Measurements from ENCODE around the gene MFSD1. TPM values are rescaled to one million over a fixed set of nuclear protein-coding genes. Genes with fewer than 3 reads are reported as not detected.
"Not testable (repeated sequence)": the region's sequence is repeated elsewhere in the genome, so short reads cannot be mapped to it uniquely, and the experiment has no call there.

Gene MFSD1
- total RNA-seq, 1 experiment from 2014 or later, result 38.6 TPM

DNA sequence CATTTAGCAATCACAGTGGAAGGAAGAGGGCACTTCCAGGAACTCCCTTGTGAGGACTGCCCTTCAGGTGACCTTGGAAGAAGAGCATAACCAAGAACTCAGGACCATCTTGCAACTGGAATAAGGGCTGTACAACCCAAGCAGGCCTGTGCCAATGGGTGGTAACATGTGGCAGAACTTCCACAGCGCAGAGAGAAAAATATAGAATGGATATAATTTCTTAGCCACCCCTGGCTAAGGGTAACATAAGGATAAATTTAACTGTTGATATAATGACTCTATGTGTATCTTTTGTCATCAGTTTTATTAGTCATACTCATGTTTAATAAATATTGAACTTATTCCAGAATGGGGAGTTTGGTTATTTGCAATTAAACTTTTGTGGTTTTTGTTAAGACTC is 13.4 kb upstream of the MFSD1 start:
- Histone ChIP-seq H4K20me1 (ENCODE audit: insufficient read depth) (no peaks in the 10 kb centered on the region), H3F3A (ENCODE audit: insufficient read depth, low read depth) (peaks cover 30% of the 10 kb centered on the region), H3K4me1 (replicated peaks; ENCODE audit: insufficient read depth) (peaks cover 59% of the 10 kb centered on the region), H3K27ac (peak overlapping the region; percentile 57), H2AFZ (no peak overlapping the region), H3K36me3 (ENCODE audit: low read depth) (peaks cover 6% of the 10 kb centered on the region; the same call in 1 of the 2 replicates), H3K4me3 (no peak overlapping the region), H3K27me3 (ENCODE audit: insufficient read depth, low read depth) (no peaks in the 10 kb centered on the region), H3K9me2 (ENCODE audit: insufficient read depth) (no peaks in the 10 kb centered on the region), H3K79me2 (ENCODE audit: low read depth) (no peaks in the 10 kb centered on the region), H3K9me3 (ENCODE audit: insufficient read depth, low read depth) (peaks cover 27% of the 10 kb centered on the region), H3K4me2 (peak overlapping the region; percentile 0; the same call in 1 of the 2 replicates)
- POLR2A ChIA-PET (ENCODE audit: unreplicated experiment), result no interaction called here
- CTCF ChIA-PET, result interaction anchor here (1.1 to 2.0 kb wide), 3 partner anchors 17 to 129 kb away, joined by 3 to 53 read pairs (median 15); no protein-coding TSS in a partner anchor
- TF ChIP-seq CTCF (conservative IDR thresholded peaks at IDR 0.05) (no peak), EZH2 (IDR thresholded peaks at IDR 0.05; ENCODE audit: low read depth) (no peak)
- intact Hi-C loops (cut with micrococcal nuclease; ENCODE audit: unreplicated experiment), result no loop called here
- no TSS peak for BruUV-seq (replicated peaks)
- DNase-seq, result peak in 1 of 2 experiments; percentile 69

GRCh38 chr3:158789592-158789991 is 12.3 kb upstream of the MFSD1 start:
- ChIA-PET POLR2A (ENCODE audit: unreplicated experiment) (interaction anchor here (0.5 to 1.0 kb wide), 3 partner anchors 62 to 1211 kb away, joined by 3 to 4 read pairs (median 3); no protein-coding TSS in a partner anchor), CTCF (interaction anchor here (0.6 to 2.0 kb wide), 15 partner anchors 9 to 745 kb away, joined by 3 to 53 read pairs (median 5); partner anchors contain the start of gene GFM1)
- Histone ChIP-seq H3K4me1 (replicated peaks; ENCODE audit: insufficient read depth) (peaks cover 59% of the 10 kb centered on the region), H4K20me1 (ENCODE audit: insufficient read depth) (no peaks in the 10 kb centered on the region), H3F3A (ENCODE audit: insufficient read depth, low read depth) (peaks cover 30% of the 10 kb centered on the region), H3K9me2 (ENCODE audit: insufficient read depth) (no peaks in the 10 kb centered on the region), H3K4me3 (no peak overlapping the region), H3K36me3 (ENCODE audit: low read depth) (peaks cover 6% of the 10 kb centered on the region; the same call in 1 of the 2 replicates), H3K4me2 (no peak overlapping the region), H2AFZ (no peak overlapping the region), H3K27ac (peak overlapping the region; percentile 38), H3K79me2 (ENCODE audit: low read depth) (no peaks in the 10 kb centered on the region), H3K27me3 (ENCODE audit: insufficient read depth, low read depth) (no peaks in the 10 kb centered on the region), H3K9me3 (ENCODE audit: insufficient read depth, low read depth) (peaks cover 27% of the 10 kb centered on the region)
- peak; percentile 30 to 64 for DNase-seq
- no TSS peak for BruUV-seq (replicated peaks)
- intact Hi-C loops (cut with micrococcal nuclease; ENCODE audit: unreplicated experiment), result loop anchor here (1.0 kb wide), 1 partner anchor 62 kb away; no protein-coding TSS in a partner anchor
- TF ChIP-seq EZH2 (IDR thresholded peaks at IDR 0.05; ENCODE audit: low read depth), result no peak
- TF ChIP-seq CTCF (conservative IDR thresholded peaks at IDR 0.05), result peak; percentile 73

GRCh38 chr3:158790901-158791589 is 10.8 kb upstream of the MFSD1 start:
- BruUV-seq (replicated peaks), result no TSS peak
- Histone ChIP-seq H3K27me3 (ENCODE audit: insufficient read depth, low read depth) (no peaks in the 10 kb centered on the region), H3K79me2 (ENCODE audit: low read depth) (no peaks in the 10 kb centered on the region), H3K4me1 (replicated peaks; ENCODE audit: insufficient read depth) (peaks cover 59% of the 10 kb centered on the region), H3K36me3 (ENCODE audit: low read depth) (peaks cover 2% of the 10 kb centered on the region; the same call in 1 of the 2 replicates), H3K4me3 (peak overlapping the region; percentile 25; the same call in 1 of the 2 replicates), H3K9me2 (ENCODE audit: insufficient read depth) (no peaks in the 10 kb centered on the region), H3K4me2 (peak overlapping the region; percentile 20; the same call in 1 of the 2 replicates), H2AFZ (no peak overlapping the region), H3K27ac (no peak overlapping the region), H4K20me1 (ENCODE audit: insufficient read depth) (no peaks in the 10 kb centered on the region), H3K9me3 (ENCODE audit: insufficient read depth, low read depth) (peaks cover 15% of the 10 kb centered on the region), H3F3A (ENCODE audit: insufficient read depth, low read depth) (peaks cover 30% of the 10 kb centered on the region)
- ChIA-PET POLR2A (ENCODE audit: unreplicated experiment) (interaction anchor here (0.6 kb wide), 1 partner anchor 36 kb away, joined by 5 read pairs; no protein-coding TSS in a partner anchor), CTCF (interaction anchor here (0.6 to 1.2 kb wide), 9 partner anchors 64 to 1754 kb away, joined by 3 to 11 read pairs (median 4); partner anchors contain the start of genes GFM1 and MLF1)
- peak in 1 of 2 experiments; percentile 64 for DNase-seq
- TF ChIP-seq CTCF (conservative IDR thresholded peaks at IDR 0.05), result peak; percentile 90
- no peak for TF ChIP-seq EZH2 (IDR thresholded peaks at IDR 0.05; ENCODE audit: low read depth)
- intact Hi-C loops (cut with micrococcal nuclease; ENCODE audit: unreplicated experiment), result loop anchor here (1.0 to 5.0 kb wide), 3 partner anchors 132 to 1174 kb away; no protein-coding TSS in a partner anchor

GRCh38 chr3:158791590-158791920 is 10.3 kb upstream of the MFSD1 start:
- H3F3A ChIP-seq (ENCODE audit: insufficient read depth, low read depth), result peaks cover 30% of the 10 kb centered on the region
- not testable (repeated sequence) for H3K36me3 ChIP-seq (ENCODE audit: low read depth); DNase-seq; H3K79me2 ChIP-seq (ENCODE audit: low read depth); H3K9me2 ChIP-seq (ENCODE audit: insufficient read depth); H3K27me3 ChIP-seq (ENCODE audit: insufficient read depth, low read depth); H3K27ac ChIP-seq; H2AFZ ChIP-seq; BruUV-seq (replicated peaks); H4K20me1 ChIP-seq (ENCODE audit: insufficient read depth)
- H3K4me3 ChIP-seq, result peak overlapping the region; percentile 25; the same call in 1 of the 2 replicates
- ChIA-PET CTCF (interaction anchor here (0.6 to 1.2 kb wide), 9 partner anchors 64 to 1755 kb away, joined by 3 to 11 read pairs (median 4); partner anchors contain the start of genes GFM1 and MLF1), POLR2A (ENCODE audit: unreplicated experiment) (interaction anchor here (0.6 kb wide), 1 partner anchor 37 kb away, joined by 5 read pairs; no protein-coding TSS in a partner anchor)
- H3K9me3 ChIP-seq (ENCODE audit: insufficient read depth, low read depth), result peaks cover 11% of the 10 kb centered on the region
- peaks cover 59% of the 10 kb centered on the region for H3K4me1 ChIP-seq (replicated peaks; ENCODE audit: insufficient read depth)
- intact Hi-C loops (cut with micrococcal nuclease; ENCODE audit: unreplicated experiment), result loop anchor here (1.0 to 5.0 kb wide), 3 partner anchors 132 to 1174 kb away; no protein-coding TSS in a partner anchor
- peak overlapping the region; percentile 20; the same call in 1 of the 2 replicates for H3K4me2 ChIP-seq

Measured in PC-9 (cell line).